ENCODE results near the gene TOP2A.

TOP2A gene

GRCh38 chr17:40462343-40463121 lies 44.8 kb upstream of the TOP2A start:
- no peak for TF ChIP-seq CTCF (IDR thresholded peaks at IDR 0.05; ENCODE audit: extremely low read depth, missing control alignments)
- no peak for DNase-seq (ENCODE audit: low spot score)

- TF ChIP-seq CTCF (IDR thresholded peaks at IDR 0.05; ENCODE audit: extremely low read depth, missing control alignments), result no peak
- DNase-seq (ENCODE audit: low spot score), result no peak
Measured at GRCh38 chr17:40461732-40462342, 44.1 kb upstream of the TOP2A start.

- TF ChIP-seq CTCF (IDR thresholded peaks at IDR 0.05; ENCODE audit: extremely low read depth, missing control alignments), result no peak
- DNase-seq (ENCODE audit: low spot score), result no peak
Measured at GRCh38 chr17:40460968-40461731, 43.5 kb upstream of the TOP2A start.

GRCh38 chr17:40460604-40460967 lies 42.9 kb upstream of the TOP2A start:
- no peak for TF ChIP-seq CTCF (IDR thresholded peaks at IDR 0.05; ENCODE audit: extremely low read depth, missing control alignments)
- DNase-seq (ENCODE audit: low spot score), result no peak

GRCh38 chr17:40459636-40460603 lies 42.2 kb upstream of the TOP2A start:
- TF ChIP-seq CTCF (IDR thresholded peaks at IDR 0.05; ENCODE audit: extremely low read depth, missing control alignments), result no peak

GRCh38 chr17:40458851-40459482 lies 41.3 kb upstream of the TOP2A start:
- no peak for TF ChIP-seq CTCF (IDR thresholded peaks at IDR 0.05; ENCODE audit: extremely low read depth, missing control alignments)
- DNase-seq (ENCODE audit: low spot score), result no peak

More at GRCh38 chr17:40459636-40460603, 42.2 kb upstream of the TOP2A start:
- DNase-seq (ENCODE audit: low spot score), result no peak
